PC-3 (cell line): ENCODE data around the gene DNLZ. TPM values are rescaled to one million over a fixed set of nuclear protein-coding genes. Genes with fewer than 3 reads are reported as not detected.

Experiments
- ATAC-seq: fragments of 200-7000 bp; cut with Tn5 transposase; 2 replicates; pipeline ENCODE4 v1.9.1; 2020; ENCODE audit warnings: mild to moderate bottlenecking, moderate library complexity
- BruUV-seq: library from RNA; stranded (reverse); fragments of 400-500 nt; replicated peaks from 2 replicates; lab custom pipeline; 2021; lab: Mats Ljungman, UMichigan
- CTCF ChIA-PET: fragments of 300-600 bp; sonication (Branson Sonifier 250); formaldehyde crosslinking; loops from one replicate; lab custom pipeline; 2022; ENCODE audit warnings: antibody characterized with exemption; lab: Charles Lee
- POLR2A ChIA-PET: fragments of 300-600 bp; sonication (Branson Sonifier 250); formaldehyde crosslinking; loops from one replicate; lab custom pipeline; 2022; ENCODE audit warnings: antibody characterized with exemption; ENCODE audit not compliant: unreplicated experiment; lab: Charles Lee
- DNase-seq: peaks from one replicate; pipeline ENCODE4 v3.0.0-alpha.2; 2015
- H2AFZ ChIP-seq: fragments of 300-600 bp; sonication (generic); 2 replicates; pipeline ENCODE4 v1.6.0; 2016; ENCODE audit warnings: antibody characterized with exemption, low read length
- H3F3A ChIP-seq: fragments of 300-600 bp; sonication (generic); one replicate; pipeline ENCODE4 v1.6.0; 2017; ENCODE audit warnings: antibody characterized with exemption, low read length, control low read depth, mild to moderate bottlenecking; ENCODE audit not compliant: unreplicated experiment
- H3K27ac ChIP-seq: fragments of 300-600 bp; sonication (generic); 2 replicates; pipeline ENCODE4 v1.5.1; 2016; ENCODE audit warnings: mild to moderate bottlenecking, low read length
- H3K27me3 ChIP-seq: fragments of 300-600 bp; sonication (generic); 2 replicates; pipeline ENCODE4 v1.6.1; 2016; ENCODE audit warnings: low read length, mixed read lengths
- H3K36me3 ChIP-seq: fragments of 300-600 bp; sonication (generic); 2 replicates; pipeline ENCODE4 v1.6.1; 2016; ENCODE audit warnings: low read depth, mixed run types, low read length, mixed read lengths
- H3K4me1 ChIP-seq: fragments of 300-600 bp; sonication (generic); 2 replicates; pipeline ENCODE4 v1.5.1; 2016; ENCODE audit warnings: low read length; ENCODE audit not compliant: insufficient read depth
- H3K4me2 ChIP-seq: fragments of 300-600 bp; sonication (generic); 2 replicates; pipeline ENCODE4 v1.6.0; 2016; ENCODE audit warnings: low read length
- H3K4me3 ChIP-seq: fragments of 300-600 bp; sonication (generic); 2 replicates; pipeline ENCODE4 v1.5.1; 2016; ENCODE audit warnings: mild to moderate bottlenecking, low read length, mixed read lengths
- H3K79me2 ChIP-seq: fragments of 300-600 bp; sonication (generic); 2 replicates; pipeline ENCODE4 v1.6.1; 2017; ENCODE audit warnings: low read length, mixed read lengths
- H3K9ac ChIP-seq: fragments of 300-600 bp; sonication (generic); 2 replicates; pipeline ENCODE4 v1.6.0; 2016; ENCODE audit warnings: mild to moderate bottlenecking, low read length
- H3K9me2 ChIP-seq: fragments of 300-600 bp; sonication (generic); replicated peaks from 2 replicates; pipeline ENCODE4 v1.6.1; 2016; ENCODE audit warnings: mixed run types, low read length, mixed read lengths
- H3K9me3 ChIP-seq: fragments of 300-600 bp; sonication (generic); 2 replicates; pipeline ENCODE4 v1.6.1; 2016; ENCODE audit warnings: low read length, mixed read lengths
- H4K20me1 ChIP-seq: fragments of 300-600 bp; sonication (generic); 2 replicates; pipeline ENCODE4 v1.6.1; 2016; ENCODE audit warnings: low read length, mixed read lengths
- CTCF ChIP-seq: fragments of 300-600 bp; sonication (generic); conservative IDR thresholded peaks from 2 replicates; pipeline ENCODE4 v1.5.1; 2017; ENCODE audit warnings: antibody characterized with exemption, low read depth, mild to moderate bottlenecking, low read length
- EZH2 ChIP-seq: fragments of 300-600 bp; sonication (generic); IDR thresholded peaks from one replicate; pipeline ENCODE4 v1.6.1; 2017; ENCODE audit warnings: antibody characterized with exemption, mild to moderate bottlenecking, low read length; ENCODE audit not compliant: unreplicated experiment
- EZH2phosphoT487 ChIP-seq: fragments of 300-600 bp; sonication (generic); IDR thresholded peaks from 2 replicates; pipeline ENCODE4 v1.6.1; 2018; ENCODE audit warnings: mild to moderate bottlenecking, antibody characterized with exemption, low read length, borderline replicate concordance
- intact Hi-C: fragments of 100-400 bp; cut with micrococcal nuclease; formaldehyde crosslinking; loops from 2 replicates; pipeline ENCODE4 v1.9.0; 2023
- total RNA-seq: library from RNA; depleted of rRNA; stranded (reverse); fragments of >200 nt; gene quantifications from 2 replicates; pipeline ENCODE4 v1.2.3, GENCODE V29; 2014

Gene DNLZ
- total RNA-seq, 1 experiment from 2014 or later, result 51.4 TPM

GRCh38 chr9:136337416-136338395 lies 25.8 kb downstream of the DNLZ start:
- H3F3A ChIP-seq, result no peaks in the 10 kb centered on the region
- intact Hi-C loops, result loop anchor here (2.0 kb wide), 1 partner anchor 63 kb away; the partner anchor contains the start of gene SNAPC4
- BruUV-seq, result no TSS peak

GRCh38 chr9:136336881-136337280 lies 26.7 kb downstream of the DNLZ start:
- H3K27ac ChIP-seq, result no peak overlapping the region
- no peak overlapping the region for H3K9ac ChIP-seq
- no peaks in the 10 kb centered on the region for H3F3A ChIP-seq
- no peaks in the 10 kb centered on the region for H3K9me2 ChIP-seq
- H3K27me3 ChIP-seq, result no peaks in the 10 kb centered on the region
- no peak overlapping the region for H2AFZ ChIP-seq
- intact Hi-C loops, result no loop called here
- DNase-seq (no peak), ATAC-seq (no peak)
- no TSS peak for BruUV-seq
- no peaks in the 10 kb centered on the region for H4K20me1 ChIP-seq
- H3K9me3 ChIP-seq, result no peaks in the 10 kb centered on the region
- no peaks in the 10 kb centered on the region for H3K79me2 ChIP-seq
- H3K4me3 ChIP-seq, result no peak overlapping the region
- no peak overlapping the region for H3K4me2 ChIP-seq
- H3K36me3 ChIP-seq, result no peaks in the 10 kb centered on the region
- no peak for TF ChIP-seq EZH2phosphoT487
- no peak for TF ChIP-seq CTCF
- TF ChIP-seq EZH2, result no peak
- no peaks in the 10 kb centered on the region for H3K4me1 ChIP-seq
- ChIA-PET CTCF (no interaction called here), POLR2A (interaction anchor here (0.6 kb wide), 1 partner anchor 9 kb away, joined by 7 read pairs; no protein-coding TSS in a partner anchor)

More at GRCh38 chr9:136337416-136338395, 25.8 kb downstream of the DNLZ start:
- ChIA-PET CTCF (no interaction called here), POLR2A (interaction anchor here (0.6 kb wide), 1 partner anchor 8 kb away, joined by 7 read pairs; no protein-coding TSS in a partner anchor)
- H3K9me2 ChIP-seq, result no peaks in the 10 kb centered on the region
- DNase-seq (no peak), ATAC-seq (no peak)
- no peaks in the 10 kb centered on the region for H3K4me1 ChIP-seq
- H4K20me1 ChIP-seq, result no peaks in the 10 kb centered on the region
- no peak overlapping the region for H3K4me3 ChIP-seq
- H3K27me3 ChIP-seq, result no peaks in the 10 kb centered on the region
- H3K36me3 ChIP-seq, result no peaks in the 10 kb centered on the region
- no peaks in the 10 kb centered on the region for H3K9me3 ChIP-seq
- H3K79me2 ChIP-seq, result no peaks in the 10 kb centered on the region
- no peak for TF ChIP-seq EZH2
- TF ChIP-seq EZH2phosphoT487, result no peak
- TF ChIP-seq CTCF, result no peak
- no peak overlapping the region for H3K9ac ChIP-seq
- H2AFZ ChIP-seq, result no peak overlapping the region
- H3K4me2 ChIP-seq, result no peak overlapping the region
- H3K27ac ChIP-seq, result no peak overlapping the region
